GM21528 (cell line): ENCODE results near the gene CXorf65.

Source experiments
- ATAC-seq: cut with Tn5 transposase; IDR thresholded peaks from one replicate; pipeline ENCODE4 v1.9.1; 2021; ENCODE audit warnings: mild to moderate bottlenecking, moderate library complexity; ENCODE audit not compliant: unreplicated experiment, low FRiP score

Gene CXorf65

GRCh38 chrX:71107762-71108360, 1.3 kb upstream of the CXorf65 start:
- ATAC-seq: no peak

DNA sequence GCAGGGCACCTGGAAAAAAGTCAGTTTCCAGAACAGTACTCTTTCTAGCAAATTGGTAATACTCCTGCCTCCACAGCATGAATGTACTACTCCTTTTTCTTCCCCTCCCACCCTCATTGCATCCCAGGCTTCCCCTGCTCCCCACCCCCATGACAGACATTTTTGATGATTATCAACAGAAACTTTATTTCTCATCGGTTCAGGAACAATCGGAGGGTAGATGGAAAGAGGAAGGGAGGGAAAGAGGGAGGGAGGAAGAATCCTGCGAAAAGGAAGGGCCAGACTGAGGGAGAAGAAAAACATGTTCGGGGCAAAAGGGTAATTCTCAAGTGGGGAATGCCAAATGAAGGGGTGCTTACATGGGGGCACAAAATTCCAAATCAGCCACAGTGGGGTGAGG, 705 bp upstream of the CXorf65 start:
- no peak for ATAC-seq

GRCh38 chrX:71105628-71106027, 912 bp downstream of the CXorf65 start:
- ATAC-seq: no peak

DNA sequence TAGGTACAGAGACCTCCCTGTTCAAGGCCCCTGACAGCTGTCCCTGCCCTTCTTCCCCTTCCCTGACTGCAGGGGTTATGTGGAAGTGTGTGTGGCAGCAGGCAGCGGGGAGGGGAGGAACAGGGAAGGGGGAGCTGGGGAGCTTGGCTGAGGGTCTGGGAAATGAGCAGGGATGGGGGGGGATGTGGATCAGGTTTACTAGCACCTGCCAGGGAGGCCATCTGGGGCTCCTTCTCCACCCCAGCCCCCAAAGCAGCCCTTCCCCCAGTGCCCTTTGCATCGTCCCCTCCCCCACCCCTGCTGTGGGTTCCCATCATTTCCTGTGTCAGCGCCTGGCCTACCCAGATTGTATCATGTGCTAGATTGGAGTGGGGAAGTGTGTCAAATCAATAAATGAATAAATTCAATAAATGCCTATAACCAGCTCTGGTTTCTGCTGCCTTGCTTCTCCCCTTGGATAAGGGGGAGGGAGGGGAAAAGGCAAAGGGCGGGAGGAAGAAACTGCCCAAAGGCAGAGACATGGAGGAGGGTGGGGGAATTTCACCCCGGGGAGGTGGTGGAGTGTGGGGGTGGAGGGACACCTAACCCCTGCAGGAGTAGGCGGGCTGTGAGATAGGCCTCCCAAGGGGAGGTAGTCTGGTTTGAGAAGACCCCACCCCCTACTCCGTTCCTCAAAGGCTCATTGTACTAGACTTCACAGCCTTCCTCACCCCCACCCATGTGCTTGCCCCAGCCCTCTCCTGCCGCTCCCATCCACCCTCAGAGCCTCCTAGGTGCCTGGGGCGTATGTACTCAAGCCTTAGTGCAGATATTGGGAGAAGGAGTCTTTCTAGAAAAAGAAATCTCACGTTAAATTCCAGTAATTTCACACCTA, 3.2 kb downstream of the CXorf65 start:
- no peak for ATAC-seq

GRCh38 chrX:71102292-71102691, 4.2 kb downstream of the CXorf65 start:
- ATAC-seq: no peak

DNA sequence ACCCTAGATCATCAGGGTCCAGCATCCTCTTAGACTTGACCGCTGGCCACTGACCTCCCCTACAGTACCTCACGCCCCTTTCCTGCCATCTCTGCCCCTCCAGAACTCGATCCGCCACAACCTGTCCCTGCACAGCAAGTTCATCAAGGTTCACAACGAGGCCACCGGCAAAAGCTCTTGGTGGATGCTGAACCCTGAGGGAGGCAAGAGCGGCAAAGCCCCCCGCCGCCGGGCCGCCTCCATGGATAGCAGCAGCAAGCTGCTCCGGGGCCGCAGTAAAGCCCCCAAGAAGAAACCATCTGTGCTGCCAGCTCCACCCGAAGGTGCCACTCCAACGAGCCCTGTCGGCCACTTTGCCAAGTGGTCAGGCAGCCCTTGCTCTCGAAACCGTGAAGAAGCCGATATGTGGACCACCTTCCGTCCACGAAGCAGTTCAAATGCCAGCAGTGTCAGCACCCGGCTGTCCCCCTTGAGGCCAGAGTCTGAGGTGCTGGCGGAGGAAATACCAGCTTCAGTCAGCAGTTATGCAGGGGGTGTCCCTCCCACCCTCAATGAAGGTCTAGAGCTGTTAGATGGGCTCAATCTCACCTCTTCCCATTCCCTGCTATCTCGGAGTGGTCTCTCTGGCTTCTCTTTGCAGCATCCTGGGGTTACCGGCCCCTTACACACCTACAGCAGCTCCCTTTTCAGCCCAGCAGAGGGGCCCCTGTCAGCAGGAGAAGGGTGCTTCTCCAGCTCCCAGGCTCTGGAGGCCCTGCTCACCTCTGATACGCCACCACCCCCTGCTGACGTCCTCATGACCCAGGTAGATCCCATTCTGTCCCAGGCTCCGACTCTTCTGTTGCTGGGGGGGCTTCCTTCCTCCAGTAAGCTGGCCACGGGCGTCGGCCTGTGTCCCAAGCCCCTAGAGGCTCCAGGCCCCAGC, 5.7 kb downstream of the CXorf65 start:
- no peak for ATAC-seq

DNA sequence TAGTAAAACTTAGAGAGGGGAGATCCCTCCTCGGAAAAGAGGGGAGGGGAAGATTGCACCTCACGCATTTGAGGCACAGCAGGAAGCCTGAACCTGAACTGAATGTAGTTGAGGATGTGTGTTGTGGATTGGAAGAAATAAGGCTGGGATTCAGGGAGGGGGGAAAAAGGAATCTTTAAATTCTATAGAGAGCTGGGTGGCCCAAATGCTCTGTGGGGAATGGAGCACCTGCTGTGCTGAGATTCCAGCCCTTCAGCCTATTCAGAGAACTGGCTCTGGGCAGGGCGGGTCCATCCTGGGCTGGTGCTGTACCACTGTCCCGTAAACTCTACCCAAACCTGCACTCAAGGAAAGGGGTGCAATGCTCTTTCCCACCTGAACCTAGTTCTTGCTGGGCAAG, 6.8 kb downstream of the CXorf65 start:
- ATAC-seq: no peak

DNA sequence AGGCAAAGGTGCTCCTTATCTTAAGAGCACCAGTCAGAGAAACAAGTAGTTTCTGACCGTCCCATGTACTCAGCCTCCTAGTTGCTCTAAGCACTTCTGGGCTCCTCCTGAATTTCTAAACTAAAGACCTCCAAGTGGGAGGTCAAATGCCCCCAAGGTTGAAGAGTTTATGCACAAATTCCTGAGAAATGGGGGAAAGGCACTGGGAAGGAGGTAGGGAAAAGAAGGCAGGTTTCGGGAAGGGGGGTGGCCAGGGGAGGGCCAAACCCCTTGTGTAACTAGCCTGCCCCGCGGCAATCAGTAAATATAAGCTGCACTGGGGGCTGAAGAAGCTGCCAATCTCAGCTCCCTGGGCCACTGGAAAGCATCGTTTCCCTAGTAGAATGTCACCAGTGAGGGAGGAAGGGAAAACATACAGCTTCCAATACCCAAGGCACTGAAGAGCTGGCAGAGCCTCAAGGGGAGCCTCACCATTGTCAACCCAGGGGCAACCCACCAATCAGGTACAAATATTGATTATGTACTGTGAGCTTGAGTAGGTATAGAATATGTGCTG, 7.5 kb downstream of the CXorf65 start:
- ATAC-seq: no peak

DNA sequence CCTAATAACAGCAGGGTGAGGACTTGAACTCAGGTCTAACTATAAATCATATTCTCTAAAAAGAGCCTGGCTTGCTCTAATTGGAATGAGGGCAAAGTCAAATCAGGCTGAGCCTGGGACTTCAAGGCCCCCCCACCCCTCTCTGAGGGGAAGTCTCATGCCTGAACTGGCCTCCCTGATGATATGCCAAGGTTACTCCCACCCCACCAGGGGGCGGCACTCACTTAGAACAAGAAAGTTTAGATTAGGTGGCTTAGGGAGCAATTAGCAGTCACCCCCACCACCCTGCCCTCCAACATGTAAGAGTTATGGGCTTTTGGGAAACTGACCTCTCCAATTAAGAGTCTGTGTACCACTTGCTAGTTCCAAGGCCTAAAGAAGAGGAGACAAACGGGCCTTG, 8.2 kb downstream of the CXorf65 start:
- no peak for ATAC-seq

- ATAC-seq: no peak
These were observed 9.8 kb downstream of the CXorf65 start for GRCh38 chrX:71096760-71097032.

DNA sequence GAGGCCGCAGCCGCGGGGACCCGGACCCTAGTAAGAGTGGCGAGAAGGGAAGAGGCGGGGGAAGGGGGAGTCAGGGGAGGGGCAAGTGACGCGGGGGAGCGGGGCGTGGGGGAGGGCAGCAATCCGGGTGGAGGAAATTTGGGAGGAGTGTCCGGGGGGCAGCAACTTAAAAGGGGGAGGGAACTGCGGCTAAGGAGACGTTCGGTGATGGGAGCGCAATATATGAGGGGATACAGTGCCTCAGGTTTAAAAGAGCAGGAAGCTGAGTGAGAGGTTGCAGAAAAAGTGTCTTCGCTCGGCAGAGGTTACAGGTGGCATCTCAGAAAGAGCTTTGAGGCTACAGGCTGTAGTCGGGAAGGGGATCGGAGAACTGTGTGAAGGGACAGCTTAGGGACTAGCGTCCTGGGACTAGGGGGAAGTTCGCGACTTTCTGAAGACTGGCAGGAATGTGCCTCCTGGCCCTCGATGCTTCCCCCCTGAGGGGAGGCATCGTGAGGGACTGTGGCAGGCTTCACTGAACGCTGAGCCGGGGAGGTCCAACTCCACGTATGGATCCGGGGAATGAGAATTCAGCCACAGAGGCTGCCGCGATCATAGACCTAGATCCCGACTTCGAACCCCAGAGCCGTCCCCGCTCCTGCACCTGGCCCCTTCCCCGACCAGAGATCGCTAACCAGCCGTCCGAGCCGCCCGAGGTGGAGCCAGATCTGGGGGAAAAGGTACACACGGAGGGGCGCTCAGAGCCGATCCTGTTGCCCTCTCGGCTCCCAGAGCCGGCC, 10.4 kb downstream of the CXorf65 start:
- no peak for ATAC-seq

DNA sequence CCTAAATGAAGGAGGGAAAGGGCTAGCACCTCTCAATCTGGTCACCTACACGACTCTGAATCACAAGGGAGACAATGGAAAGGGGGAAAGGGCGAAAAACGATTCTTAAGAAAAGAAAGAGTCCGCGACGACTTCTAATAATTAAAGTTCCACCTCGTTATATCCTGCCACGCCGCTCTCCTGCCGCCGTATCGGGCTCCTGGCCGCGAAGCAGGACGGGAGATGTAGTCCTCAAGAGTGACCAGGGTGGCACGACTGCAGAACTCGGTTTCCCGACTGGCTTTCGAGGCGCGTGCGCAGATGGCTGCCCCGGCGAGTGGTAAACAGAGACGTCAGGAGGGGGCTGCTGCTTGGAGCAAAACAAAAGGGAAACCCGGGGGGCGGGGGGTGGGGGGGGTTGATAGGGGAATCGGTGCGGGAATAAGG, 11.0 kb downstream of the CXorf65 start, which contains the start of gene FOXO4:
Gene FOXO4, plus strand, starts transcription at position 297 of the 426 bp plus-strand sequence. CDS start 678 bp downstream, outside the sequence.
- peak; percentile 90 for ATAC-seq

DNA sequence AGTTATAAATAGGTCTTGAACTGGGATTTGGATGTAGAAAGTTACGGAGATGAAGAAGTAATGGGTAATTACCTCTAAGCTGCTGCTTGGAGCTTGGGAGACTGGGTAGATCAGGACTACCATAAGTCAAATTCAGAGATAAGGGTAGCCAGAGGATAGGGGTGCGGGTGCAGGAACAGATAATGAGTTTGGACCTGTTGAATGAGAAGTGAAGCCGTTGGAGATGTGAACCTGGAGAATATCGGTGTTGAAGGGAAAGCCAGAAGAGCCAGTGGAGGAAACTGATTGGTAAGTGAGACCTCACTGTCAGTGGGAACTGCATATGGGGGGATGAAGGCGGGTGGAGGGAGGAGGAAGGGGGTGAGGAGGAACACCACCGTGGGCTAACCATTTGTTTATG, 11.5 kb downstream of the CXorf65 start:
- ATAC-seq: peak; percentile 13

GRCh38 chrX:71091263-71091662, 15.3 kb downstream of the CXorf65 start:
- no peak for ATAC-seq

DNA sequence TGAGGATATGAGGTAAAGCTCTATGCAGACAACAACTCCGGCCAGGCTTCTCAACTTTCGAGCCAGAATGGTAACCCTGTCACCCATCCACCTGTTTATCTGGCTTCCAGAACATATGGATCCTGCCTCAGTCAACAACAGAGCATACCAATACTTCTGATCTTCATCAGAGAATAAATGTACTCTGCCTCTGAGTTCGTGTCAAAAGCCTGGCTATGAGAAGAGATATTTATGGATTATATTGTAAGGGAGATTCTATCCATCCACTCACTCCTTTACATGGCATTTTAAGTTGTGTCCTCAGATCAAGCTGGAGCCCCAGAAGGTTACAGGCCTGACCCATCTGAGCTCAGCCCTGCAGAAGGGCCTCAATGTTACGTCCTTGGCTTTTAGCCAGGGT, 20.6 kb downstream of the CXorf65 start:
- no peak for ATAC-seq

DNA sequence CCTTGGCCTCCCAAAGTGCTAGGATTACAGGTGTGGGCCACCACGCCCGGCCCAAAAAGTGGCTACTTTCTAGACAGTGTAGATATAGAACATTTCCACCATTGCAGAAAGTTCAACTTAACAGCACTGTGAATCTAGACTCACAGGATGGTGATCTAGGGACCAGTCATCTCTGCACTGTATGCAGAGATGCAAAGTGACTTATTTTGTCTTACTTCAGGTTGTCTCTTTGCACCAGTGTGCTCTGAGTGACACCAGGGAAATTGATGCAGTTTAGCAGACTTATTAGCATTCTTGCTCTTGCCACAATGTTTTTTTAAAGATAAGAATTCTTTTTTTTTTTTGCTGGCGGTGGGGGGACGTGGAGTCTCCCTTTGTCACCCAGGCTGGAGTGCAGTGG, 23.7 kb downstream of the CXorf65 start:
- no peak for ATAC-seq

DNA sequence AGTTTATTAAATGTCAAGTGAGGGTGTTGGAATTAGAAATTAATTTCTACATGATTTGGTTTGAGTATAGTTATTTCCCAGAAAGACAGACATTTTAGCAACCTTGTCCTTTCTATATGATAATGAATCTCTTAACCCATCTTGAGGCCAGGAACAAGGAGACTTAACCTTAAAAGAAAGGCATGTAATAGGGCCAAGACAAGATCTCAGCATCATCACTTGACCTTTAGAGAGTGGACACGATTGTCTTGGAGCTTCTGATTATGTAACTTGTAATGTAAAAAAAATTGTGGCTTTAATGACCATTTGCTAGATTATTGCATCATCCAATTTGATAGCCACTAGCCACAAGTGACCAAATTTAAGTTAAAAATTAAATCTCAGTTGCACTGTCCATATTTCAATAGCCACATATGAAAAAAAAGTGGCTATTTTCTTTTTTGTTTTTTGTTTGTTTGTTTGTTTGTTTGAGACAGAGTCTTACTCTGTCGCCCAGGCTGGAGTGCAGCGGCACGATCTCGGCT, 24.4 kb downstream of the CXorf65 start:
- no peak for ATAC-seq

DNA sequence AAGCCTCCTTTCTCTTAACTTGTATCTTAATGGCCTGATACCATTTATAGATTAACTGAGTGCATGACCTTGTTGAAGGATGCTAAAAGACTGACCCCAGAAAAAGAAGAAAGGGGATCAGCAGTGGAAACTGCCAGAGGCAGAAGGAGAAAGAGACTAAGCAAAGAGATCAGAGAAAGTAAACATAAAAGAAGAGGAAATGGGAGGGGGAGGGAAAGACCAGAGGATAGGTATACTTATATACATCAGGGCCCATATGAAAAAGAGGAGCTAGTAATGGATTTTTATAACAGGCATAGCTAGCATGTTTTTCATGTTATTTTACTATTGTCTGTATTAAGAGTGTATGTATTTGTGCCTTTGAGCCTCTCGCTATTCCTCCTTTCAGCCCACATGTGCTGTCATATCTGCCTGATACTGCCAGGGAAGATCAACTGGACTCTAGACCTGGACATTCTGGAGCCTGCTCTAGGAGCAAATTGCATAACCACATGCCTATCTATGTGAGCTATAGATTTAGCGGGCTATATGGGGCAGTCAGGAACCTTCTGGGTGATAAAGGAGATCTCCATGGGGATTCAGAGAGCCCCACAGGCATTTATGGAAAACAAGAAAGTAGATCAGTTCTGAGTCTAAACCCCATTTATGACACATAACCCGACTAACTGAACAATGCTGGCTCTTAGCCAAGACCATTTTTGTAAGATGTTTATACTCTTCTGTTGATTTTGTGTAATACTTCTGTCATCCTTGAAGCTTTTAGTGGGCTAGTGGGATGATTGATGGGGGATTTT, 25.0 kb downstream of the CXorf65 start:
- ATAC-seq: no peak

GRCh38 chrX:71070531-71070930, 36.0 kb downstream of the CXorf65 start:
- ATAC-seq: no peak
